MCF 10A (cell line): ENCODE measurements around the gene PCNX3. TPM values are rescaled to one million over a fixed set of nuclear protein-coding genes. Genes with fewer than 3 reads are reported as not detected.

Experiments
- BruUV-seq: library from RNA; stranded (reverse); fragments of 400-500 nt; replicated peaks from 2 replicates; lab custom pipeline; 2021; lab: Mats Ljungman, UMichigan
- CTCF ChIA-PET: fragments of 300-600 bp; sonication (Branson Sonifier 250); formaldehyde crosslinking; extraction: SDS; loops from one replicate; lab custom pipeline; 2021; ENCODE audit warnings: antibody characterized with exemption, inconsistent platforms; lab: Yijun Ruan, JAX
- POLR2A ChIA-PET: fragments of 300-600, 350-650 bp; sonication (Branson Sonifier 250); formaldehyde crosslinking; extraction: SDS; loops from one replicate; lab custom pipeline; 2020; ENCODE audit warnings: antibody characterized with exemption, inconsistent platforms; lab: Yijun Ruan, JAX
- DNase-seq: peaks from one replicate; pipeline ENCODE4 v3.0.0-alpha.2; 2018; ENCODE audit not compliant: unreplicated experiment
- H3K27ac Mint-ChIP-seq: one replicate; pipeline ENCODE4 v1.8.0; 2022; ENCODE audit warnings: mild to moderate bottlenecking, low read depth, mixed read lengths; ENCODE audit not compliant: unreplicated experiment
- H3K27me3 Mint-ChIP-seq: one replicate; pipeline ENCODE4 v1.8.0; 2022; ENCODE audit warnings: mixed read lengths; ENCODE audit not compliant: insufficient read depth, unreplicated experiment
- H3K36me3 Mint-ChIP-seq: one replicate; pipeline ENCODE4 v1.8.0; 2022; ENCODE audit warnings: mild to moderate bottlenecking, moderate library complexity, mixed read lengths; ENCODE audit not compliant: insufficient read depth, unreplicated experiment
- H3K4me1 Mint-ChIP-seq: one replicate; pipeline ENCODE4 v1.8.0; 2022; ENCODE audit warnings: mixed read lengths; ENCODE audit not compliant: insufficient read depth, unreplicated experiment
- H3K4me3 Mint-ChIP-seq: one replicate; pipeline ENCODE4 v1.8.0; 2022; ENCODE audit warnings: mild to moderate bottlenecking, moderate library complexity, mixed read lengths; ENCODE audit not compliant: unreplicated experiment
- H3K9me3 Mint-ChIP-seq: one replicate; pipeline ENCODE4 v1.8.0; 2022; ENCODE audit warnings: mixed read lengths; ENCODE audit not compliant: unreplicated experiment
- intact Hi-C: fragments of 100-400 bp; cut with micrococcal nuclease; formaldehyde crosslinking; loops from 2 replicates; pipeline ENCODE4 v1.14.1; 2022
- total RNA-seq: library from RNA; stranded (reverse); gene quantifications from 2 replicates; pipeline ENCODE4 v1.2.3, GENCODE V29; 2022
- TF ChIP-seq, protein P1 (sequence below): fragments of 200-600 bp; IDR thresholded peaks from one replicate; pipeline ENCODE4 v1.8.0; 2022; ENCODE audit warnings: antibody characterized with exemption, mild to moderate bottlenecking; ENCODE audit not compliant: unreplicated experiment

PCNX3 gene
- total RNA-seq, 1 experiment from 2014 or later = 40.9 TPM

DNA sequence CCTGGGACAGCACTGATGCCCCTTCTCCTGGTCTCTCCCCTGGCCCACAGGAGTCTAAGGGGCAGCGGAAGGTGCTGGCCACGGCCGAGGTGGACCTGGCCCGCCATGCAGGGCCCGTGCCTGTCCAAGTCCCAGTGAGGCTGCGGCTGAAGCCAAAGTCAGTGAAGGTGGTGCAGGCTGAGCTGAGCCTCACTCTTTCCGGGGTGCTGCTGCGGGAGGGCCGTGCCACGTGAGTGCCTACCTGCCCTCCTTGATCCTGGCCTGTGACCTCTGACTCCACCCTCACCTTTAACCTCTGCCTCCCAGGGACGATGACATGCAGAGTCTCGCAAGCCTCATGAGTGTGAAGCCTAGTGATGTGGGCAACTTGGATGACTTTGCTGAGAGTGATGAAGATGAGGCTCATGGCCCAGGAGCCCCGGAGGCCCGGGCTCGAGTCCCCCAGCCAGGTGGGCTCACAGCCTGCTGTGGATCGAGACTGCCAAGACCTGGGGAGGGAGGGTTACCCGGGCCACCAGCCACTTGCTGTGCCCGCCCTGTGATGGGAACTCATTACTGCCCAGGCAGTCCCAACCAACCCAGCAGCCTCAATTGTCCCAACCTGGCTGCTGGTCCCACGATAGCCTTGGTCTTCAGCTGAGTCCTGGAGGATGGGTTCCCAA lies 35.4 kb upstream of the PCNX3 start:
- Mint-ChIP-seq H3K4me3 (no peak overlapping the region), H3K27me3 (no peaks in the 10 kb centered on the region), H3K9me3 (no peaks in the 10 kb centered on the region), H3K4me1 (peaks cover 23% of the 10 kb centered on the region), H3K36me3 (peaks cover 32% of the 10 kb centered on the region), H3K27ac (no peak overlapping the region)
- ChIA-PET POLR2A (interaction anchor here (1.0 kb wide), 1 partner anchor 35 kb away, joined by 3 read pairs; no protein-coding TSS in a partner anchor), CTCF (interaction anchor here (0.6 to 1.6 kb wide), 2 partner anchors 20 to 39 kb away, joined by 3 to 8 read pairs; no protein-coding TSS in a partner anchor)
- TF ChIP-seq, protein P1, sequence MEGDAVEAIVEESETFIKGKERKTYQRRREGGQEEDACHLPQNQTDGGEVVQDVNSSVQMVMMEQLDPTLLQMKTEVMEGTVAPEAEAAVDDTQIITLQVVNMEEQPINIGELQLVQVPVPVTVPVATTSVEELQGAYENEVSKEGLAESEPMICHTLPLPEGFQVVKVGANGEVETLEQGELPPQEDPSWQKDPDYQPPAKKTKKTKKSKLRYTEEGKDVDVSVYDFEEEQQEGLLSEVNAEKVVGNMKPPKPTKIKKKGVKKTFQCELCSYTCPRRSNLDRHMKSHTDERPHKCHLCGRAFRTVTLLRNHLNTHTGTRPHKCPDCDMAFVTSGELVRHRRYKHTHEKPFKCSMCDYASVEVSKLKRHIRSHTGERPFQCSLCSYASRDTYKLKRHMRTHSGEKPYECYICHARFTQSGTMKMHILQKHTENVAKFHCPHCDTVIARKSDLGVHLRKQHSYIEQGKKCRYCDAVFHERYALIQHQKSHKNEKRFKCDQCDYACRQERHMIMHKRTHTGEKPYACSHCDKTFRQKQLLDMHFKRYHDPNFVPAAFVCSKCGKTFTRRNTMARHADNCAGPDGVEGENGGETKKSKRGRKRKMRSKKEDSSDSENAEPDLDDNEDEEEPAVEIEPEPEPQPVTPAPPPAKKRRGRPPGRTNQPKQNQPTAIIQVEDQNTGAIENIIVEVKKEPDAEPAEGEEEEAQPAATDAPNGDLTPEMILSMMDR = no peak
- intact Hi-C loops = no loop called here
- BruUV-seq = no TSS peak
- DNase-seq = no peak

DNA sequence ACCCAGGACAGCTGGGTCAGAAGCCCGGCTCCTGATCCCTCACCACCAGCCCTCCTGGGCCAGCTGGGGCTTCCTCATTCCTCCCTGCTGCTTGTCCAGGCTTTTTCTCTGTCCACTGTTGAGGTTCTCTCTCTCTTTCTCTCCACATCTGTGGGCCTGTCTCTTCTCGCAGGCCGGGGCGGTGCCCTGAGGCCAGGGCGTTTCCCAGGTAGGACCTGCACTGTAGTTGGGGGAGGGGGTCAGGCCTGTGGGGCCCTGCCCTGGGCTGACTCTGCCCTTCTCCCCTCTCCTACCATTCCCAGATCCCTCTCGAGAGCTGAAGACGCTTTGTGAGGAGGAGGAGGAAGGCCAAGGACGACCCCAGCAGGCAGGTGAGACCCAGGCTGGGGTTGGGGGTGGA lies 34.8 kb upstream of the PCNX3 start:
- BruUV-seq = no TSS peak
- CTCF ChIA-PET = interaction anchor here (0.5 to 1.6 kb wide), 4 partner anchors 9 to 47 kb away, joined by 3 to 8 read pairs (median 3); no protein-coding TSS in a partner anchor
- no peaks in the 10 kb centered on the region for H3K9me3 Mint-ChIP-seq
- TF ChIP-seq, protein P1 = no peak
- no peaks in the 10 kb centered on the region for H3K27me3 Mint-ChIP-seq
- DNase-seq = no peak
- POLR2A ChIA-PET = no interaction called here
- peaks cover 32% of the 10 kb centered on the region for H3K36me3 Mint-ChIP-seq
- H3K4me3 Mint-ChIP-seq = no peak overlapping the region
- H3K27ac Mint-ChIP-seq = no peak overlapping the region
- H3K4me1 Mint-ChIP-seq = peaks cover 20% of the 10 kb centered on the region
- intact Hi-C loops = no loop called here

DNA sequence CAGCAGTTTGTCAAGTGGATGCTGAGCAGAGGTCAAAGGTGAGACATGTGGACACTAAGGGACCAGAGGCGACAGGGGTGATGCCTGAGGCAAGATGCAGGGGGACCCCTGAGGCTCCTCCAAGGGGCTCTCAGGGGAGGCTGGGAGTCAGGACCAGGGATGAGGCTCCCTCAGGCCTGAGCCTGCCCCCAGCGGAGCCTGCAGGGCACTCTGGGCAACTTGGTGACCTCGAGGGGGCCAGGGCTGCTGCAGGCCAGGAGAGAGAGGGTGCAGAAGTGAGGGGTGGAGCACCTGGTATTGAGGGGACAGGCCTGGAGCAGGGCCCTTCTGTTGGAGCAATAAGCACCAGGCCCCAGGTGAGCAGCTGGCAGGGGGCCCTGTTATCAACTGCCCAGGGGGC lies 33.6 kb upstream of the PCNX3 start:
- intact Hi-C loops = no loop called here
- TF ChIP-seq, protein P1 = no peak
- H3K4me3 Mint-ChIP-seq = no peak overlapping the region
- no peak overlapping the region for H3K27ac Mint-ChIP-seq
- H3K36me3 Mint-ChIP-seq = peaks cover 29% of the 10 kb centered on the region
- no TSS peak for BruUV-seq
- H3K4me1 Mint-ChIP-seq = peaks cover 15% of the 10 kb centered on the region
- H3K27me3 Mint-ChIP-seq = no peaks in the 10 kb centered on the region
- ChIA-PET POLR2A (interaction anchor here (0.9 to 1.0 kb wide), 2 partner anchors 33 to 814 kb away, joined by 3 read pairs; no protein-coding TSS in a partner anchor), CTCF (no interaction called here)
- no peak for DNase-seq
- H3K9me3 Mint-ChIP-seq = no peaks in the 10 kb centered on the region

DNA sequence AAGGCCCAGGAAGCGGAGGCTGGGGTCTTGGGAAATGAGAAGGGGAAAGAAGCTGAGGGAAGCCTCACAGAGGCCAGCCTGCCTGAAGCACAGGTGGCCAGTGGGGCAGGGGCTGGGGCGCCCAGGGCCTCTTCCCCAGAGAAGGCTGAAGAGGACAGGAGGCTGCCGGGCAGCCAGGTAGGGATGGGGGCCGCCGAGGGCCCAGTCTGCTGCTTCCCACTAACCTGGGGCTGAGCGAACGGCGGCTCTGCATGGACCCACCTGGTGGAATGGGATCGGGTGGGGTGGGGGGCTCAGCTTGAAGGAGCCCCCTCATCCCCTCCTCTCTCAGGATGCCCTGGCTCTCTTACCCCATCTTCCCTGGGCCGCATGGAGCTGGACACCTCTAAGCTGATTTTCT lies 32.0 kb upstream of the PCNX3 start:
- intact Hi-C loops = no loop called here
- TF ChIP-seq, protein P1 = no peak
- Mint-ChIP-seq H3K36me3 (peaks cover 24% of the 10 kb centered on the region), H3K4me1 (peaks cover 14% of the 10 kb centered on the region), H3K27me3 (no peaks in the 10 kb centered on the region), H3K4me3 (no peak overlapping the region), H3K9me3 (no peaks in the 10 kb centered on the region), H3K27ac (no peak overlapping the region)
- CTCF ChIA-PET = interaction anchor here (2.5 kb wide), 1 partner anchor 10 kb away, joined by 9 read pairs; no protein-coding TSS in a partner anchor
- POLR2A ChIA-PET = interaction anchor here (0.9 kb wide), 1 partner anchor 286 kb away, joined by 3 read pairs; no protein-coding TSS in a partner anchor
- DNase-seq = no peak
- no TSS peak for BruUV-seq
